NCI-H1417 (cell line): ENCODE results near the gene PRKN.
"Not testable (repeated sequence)": the region's sequence is repeated elsewhere in the genome, so short reads cannot be mapped to it uniquely, and the experiment has no call there.

Source experiments
- DNase-seq, 3 experiments: peaks; one replicate each; lab custom pipeline; 2025; lab: John Stamatoyannopoulos, UW

The PRKN gene

GRCh38 chr6:162532283-162533008, 195.1 kb downstream of the PRKN start:
- no peak for DNase-seq

- DNase-seq, result not testable (repeated sequence)
Observed at GRCh38 chr6:162531391-162531790, 196.2 kb downstream of the PRKN start.

- no peak for DNase-seq
Observed at GRCh38 chr6:162528538-162528937, 199.0 kb downstream of the PRKN start.

- no peak for DNase-seq
Observed at GRCh38 chr6:162526960-162527359, 200.6 kb downstream of the PRKN start.

- DNase-seq, result no peak
Observed at GRCh38 chr6:162525181-162525580, 202.4 kb downstream of the PRKN start.

- DNase-seq, result no peak
Observed at GRCh38 chr6:162512744-162513143, 214.8 kb downstream of the PRKN start.

GRCh38 chr6:162497389-162497788, 230.2 kb downstream of the PRKN start:
- DNase-seq, result no peak

- DNase-seq, result no peak
Observed at GRCh38 chr6:162493917-162494316, 233.6 kb downstream of the PRKN start.

GRCh38 chr6:162491637-162492036, 235.9 kb downstream of the PRKN start:
- no peak for DNase-seq

GRCh38 chr6:162489101-162489976, 238.2 kb downstream of the PRKN start:
- DNase-seq, result no peak

- DNase-seq, result no peak
Observed at GRCh38 chr6:162488444-162488843, 239.1 kb downstream of the PRKN start.

- DNase-seq, result peak in 2 of 3 experiments; percentile 48 to 82
Observed at GRCh38 chr6:162485464-162485863, 242.1 kb downstream of the PRKN start.

GRCh38 chr6:162481938-162482337, 245.6 kb downstream of the PRKN start:
- no peak for DNase-seq

GRCh38 chr6:162481320-162481719, 246.2 kb downstream of the PRKN start:
- no peak for DNase-seq

GRCh38 chr6:162478192-162478671, 249.3 kb downstream of the PRKN start:
- peak in 1 of 3 experiments; percentile 40 for DNase-seq

- no peak for DNase-seq
Observed at GRCh38 chr6:162474722-162475121, 252.8 kb downstream of the PRKN start.

GRCh38 chr6:162471842-162472241, 255.7 kb downstream of the PRKN start:
- DNase-seq, result no peak

- DNase-seq, result no peak
Observed at GRCh38 chr6:162468326-162468725, 259.2 kb downstream of the PRKN start.

GRCh38 chr6:162467679-162468078, 259.9 kb downstream of the PRKN start:
- DNase-seq, result no peak

- DNase-seq, result no peak
Observed at GRCh38 chr6:162463576-162463975, 264.0 kb downstream of the PRKN start.

- DNase-seq, result no peak
Observed at GRCh38 chr6:162459985-162460384, 267.6 kb downstream of the PRKN start.

GRCh38 chr6:162450358-162450757, 277.2 kb downstream of the PRKN start:
- DNase-seq, result peak in 1 of 3 experiments; percentile 14

GRCh38 chr6:162448294-162448693, 279.3 kb downstream of the PRKN start:
- DNase-seq, result no peak
